ENCODE measurements around the gene BCAT1.
A peak's percentile ranks its signal among the peaks of the same experiment; 100 is the strongest.

The BCAT1 gene

DNA sequence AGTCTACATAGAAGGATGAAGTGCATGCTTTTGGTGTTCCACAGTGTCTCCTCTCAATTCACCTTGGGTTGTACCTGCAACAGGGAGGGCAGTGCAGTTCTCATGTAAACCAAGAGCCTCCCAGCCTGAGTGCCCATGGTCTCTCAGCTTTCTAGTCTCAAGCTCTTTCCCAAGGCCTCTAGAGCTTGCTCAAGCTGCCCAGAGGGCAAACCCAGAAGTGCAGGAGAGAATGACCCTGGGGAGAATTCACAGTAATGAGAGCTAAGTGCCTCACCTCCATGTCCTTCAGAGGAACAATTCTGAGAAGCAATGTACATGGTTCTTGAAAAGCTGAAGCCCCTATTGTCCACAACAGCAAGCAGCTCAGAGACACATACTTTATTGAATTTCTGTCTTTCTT, 180.5 kb downstream of the BCAT1 start:
- DNase-seq (ENCODE audit: low read depth in 2 of 2) = no peak
- no peak overlapping the region for H3K4me3 ChIP-seq (replicated peaks in 1 of 2; ENCODE audit: low read depth in 2 of 2, low read length in 2 of 2)
- TF ChIP-seq CTCF (IDR thresholded peaks at IDR 0.05; ENCODE audit: low read depth, low read length) = no peak

- no peak for TF ChIP-seq CTCF (IDR thresholded peaks at IDR 0.05; ENCODE audit: low read depth, low read length)
- no peak for DNase-seq (ENCODE audit: low read depth in 2 of 2)
- H3K4me3 ChIP-seq (replicated peaks in 1 of 2; ENCODE audit: low read depth in 2 of 2, low read length in 2 of 2) = no peak overlapping the region
Observed at GRCh38 chr12:24767016-24767415, 181.9 kb downstream of the BCAT1 start.

GRCh38 chr12:24764712-24765111, 184.2 kb downstream of the BCAT1 start:
- no peak for DNase-seq (ENCODE audit: low read depth in 2 of 2)
- no peak overlapping the region for H3K4me3 ChIP-seq (replicated peaks in 1 of 2; ENCODE audit: low read depth in 2 of 2, low read length in 2 of 2)
- no peak for TF ChIP-seq CTCF (IDR thresholded peaks at IDR 0.05; ENCODE audit: low read depth, low read length)

- TF ChIP-seq CTCF (IDR thresholded peaks at IDR 0.05; ENCODE audit: low read depth, low read length) = no peak
- no peak for DNase-seq (ENCODE audit: low read depth in 2 of 2)
- H3K4me3 ChIP-seq (replicated peaks in 1 of 2; ENCODE audit: low read depth in 2 of 2, low read length in 2 of 2) = no peak overlapping the region
Observed at GRCh38 chr12:24760606-24761378, 188.1 kb downstream of the BCAT1 start.

GRCh38 chr12:24760162-24760561, 188.7 kb downstream of the BCAT1 start:
- peak in 1 of 2 donors; percentile 13 for DNase-seq (ENCODE audit: low read depth in 2 of 2)
- no peak for TF ChIP-seq CTCF (IDR thresholded peaks at IDR 0.05; ENCODE audit: low read depth, low read length)

More at GRCh38 chr12:24760162-24760561, 188.7 kb downstream of the BCAT1 start:
- no peak overlapping the region for H3K4me3 ChIP-seq (replicated peaks in 1 of 2; ENCODE audit: low read depth in 2 of 2, low read length in 2 of 2)
